Loucy (cell line): ENCODE results near the gene EMC6.

Experiments used
- CTCF ChIP-seq: fragments of 200-600 bp; sonication (generic); conservative IDR thresholded peaks from 2 replicates; pipeline ENCODE4 v1.5.1; 2014; ENCODE audit warnings: mild to moderate bottlenecking, antibody characterized with exemption, low read length
- EZH2phosphoT487 ChIP-seq: fragments of 200-600 bp; IDR thresholded peaks from 2 replicates; pipeline ENCODE4 v1.6.1; 2018; ENCODE audit warnings: antibody characterized with exemption, mild to moderate bottlenecking, moderate library complexity, borderline replicate concordance

DNA sequence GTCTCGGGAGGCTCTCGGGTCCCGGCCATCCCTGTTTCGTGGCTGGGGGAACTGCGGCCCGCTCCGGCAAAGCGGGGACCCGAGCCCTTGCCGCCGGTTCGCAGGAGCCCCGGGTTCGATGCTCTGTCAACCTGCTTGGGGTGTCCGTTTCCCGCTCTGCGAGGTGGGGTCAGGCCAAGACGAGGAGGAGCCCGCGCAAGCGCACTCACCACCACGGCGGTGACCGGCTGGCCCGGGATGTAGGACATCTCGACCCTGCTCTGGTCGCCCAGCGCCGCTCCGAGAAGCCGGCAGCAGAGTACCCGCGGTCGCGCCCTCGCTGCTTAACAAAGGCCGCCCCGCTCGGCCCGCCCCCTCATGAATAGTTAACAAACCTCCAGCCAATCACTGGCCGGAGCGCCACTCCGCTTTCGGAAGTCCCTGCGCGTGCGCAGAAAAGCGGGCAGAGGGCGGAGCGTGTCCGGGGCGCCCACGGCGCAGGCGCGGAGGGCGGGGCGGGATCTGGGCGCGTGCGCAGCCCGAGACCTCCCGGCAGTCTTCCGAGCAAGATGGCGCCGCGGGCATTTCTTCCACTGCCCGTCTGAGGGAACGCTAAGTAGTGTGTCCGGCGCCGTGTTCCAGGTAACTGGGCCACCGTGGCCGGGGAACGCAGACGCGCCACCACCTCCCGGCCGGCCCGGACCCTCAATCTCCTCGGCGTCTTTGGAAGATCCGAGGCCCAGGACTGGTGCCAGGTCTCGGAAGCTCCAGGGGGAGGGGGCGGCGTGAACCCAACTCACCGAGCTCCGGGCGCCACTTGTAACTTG, at the start of gene EMC6, which contains the start of gene TAX1BP3:
- no peak for TF ChIP-seq CTCF
- TF ChIP-seq EZH2phosphoT487, result no peak
